Measurements from ENCODE around the gene CNKSR2.

DNA sequence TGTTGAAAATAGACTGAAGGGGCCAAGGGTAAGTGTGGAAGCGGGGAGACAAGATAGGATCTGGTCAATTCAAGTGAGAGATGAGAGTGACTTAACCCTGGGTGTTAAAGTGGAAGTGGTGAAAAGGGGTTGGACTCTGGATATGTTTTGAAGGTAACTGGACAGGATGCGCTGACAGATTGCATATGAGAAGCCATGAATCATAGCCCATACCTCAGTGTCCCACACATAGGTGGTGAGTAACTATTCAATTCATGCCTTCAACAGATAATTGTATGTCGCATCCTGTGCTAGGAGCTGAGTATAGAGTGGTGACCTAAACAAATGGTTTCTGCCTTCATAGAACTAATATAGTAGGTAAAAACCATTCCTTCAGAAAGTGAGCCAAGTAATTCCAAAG lies 207.3 kb downstream of the CNKSR2 start:
- TF ChIP-seq, protein P1, sequence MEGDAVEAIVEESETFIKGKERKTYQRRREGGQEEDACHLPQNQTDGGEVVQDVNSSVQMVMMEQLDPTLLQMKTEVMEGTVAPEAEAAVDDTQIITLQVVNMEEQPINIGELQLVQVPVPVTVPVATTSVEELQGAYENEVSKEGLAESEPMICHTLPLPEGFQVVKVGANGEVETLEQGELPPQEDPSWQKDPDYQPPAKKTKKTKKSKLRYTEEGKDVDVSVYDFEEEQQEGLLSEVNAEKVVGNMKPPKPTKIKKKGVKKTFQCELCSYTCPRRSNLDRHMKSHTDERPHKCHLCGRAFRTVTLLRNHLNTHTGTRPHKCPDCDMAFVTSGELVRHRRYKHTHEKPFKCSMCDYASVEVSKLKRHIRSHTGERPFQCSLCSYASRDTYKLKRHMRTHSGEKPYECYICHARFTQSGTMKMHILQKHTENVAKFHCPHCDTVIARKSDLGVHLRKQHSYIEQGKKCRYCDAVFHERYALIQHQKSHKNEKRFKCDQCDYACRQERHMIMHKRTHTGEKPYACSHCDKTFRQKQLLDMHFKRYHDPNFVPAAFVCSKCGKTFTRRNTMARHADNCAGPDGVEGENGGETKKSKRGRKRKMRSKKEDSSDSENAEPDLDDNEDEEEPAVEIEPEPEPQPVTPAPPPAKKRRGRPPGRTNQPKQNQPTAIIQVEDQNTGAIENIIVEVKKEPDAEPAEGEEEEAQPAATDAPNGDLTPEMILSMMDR (IDR thresholded peaks at IDR 0.05; ENCODE audit: insufficient read depth, low read length, poor library complexity, severe bottlenecking): no peak
- no peak for TF ChIP-seq EZH2phosphoT487 (conservative IDR thresholded peaks at IDR 0.05; ENCODE audit: low read length)

Measured in SU-DHL-6 (cell line).